NCI-H2107 (cell line): ENCODE results near the gene OR7C2.
"Not testable (repeated sequence)": the region's sequence is repeated elsewhere in the genome, so short reads cannot be mapped to it uniquely, and the experiment has no call there.

Experiments
- DNase-seq: peaks from one replicate; lab custom pipeline; 2025; lab: John Stamatoyannopoulos, UW

OR7C2 gene

GRCh38 chr19:14941189-14941588 lies at the start of gene OR7C2:
OR7C2 (plus strand) TSS chr19:14941489; CDS start chr19:14941489, 0 bp downstream.
- no peak for DNase-seq

- DNase-seq: no peak
These were observed 39.5 kb upstream of the OR7C2 start for GRCh38 chr19:14901675-14902260.

GRCh38 chr19:14906711-14907110 lies 34.6 kb upstream of the OR7C2 start:
- DNase-seq: no peak

- no peak for DNase-seq
These were observed 26.2 kb upstream of the OR7C2 start for GRCh38 chr19:14915116-14915515.

GRCh38 chr19:14916848-14917247 lies 24.4 kb upstream of the OR7C2 start:
- DNase-seq: no peak

GRCh38 chr19:14933506-14933905 lies 7.8 kb upstream of the OR7C2 start:
- DNase-seq: no peak

- no peak for DNase-seq
These were observed 1.0 kb upstream of the OR7C2 start for GRCh38 chr19:14940266-14940665.

- DNase-seq: no peak
These were observed 2.3 kb downstream of the OR7C2 start for GRCh38 chr19:14943601-14944000.

- no peak for DNase-seq
These were observed 3.2 kb downstream of the OR7C2 start for GRCh38 chr19:14944456-14944855.

- DNase-seq: not testable (repeated sequence)
These were observed 8.1 kb downstream of the OR7C2 start for GRCh38 chr19:14949413-14949812.

- no peak for DNase-seq
These were observed 8.6 kb downstream of the OR7C2 start for GRCh38 chr19:14949876-14950275.

GRCh38 chr19:14950421-14950820 lies 9.1 kb downstream of the OR7C2 start:
- no peak for DNase-seq

- no peak for DNase-seq
These were observed 11.5 kb downstream of the OR7C2 start for GRCh38 chr19:14952767-14953166.

GRCh38 chr19:14954071-14954655 lies 12.9 kb downstream of the OR7C2 start:
- no peak for DNase-seq

GRCh38 chr19:14957464-14957863 lies 16.2 kb downstream of the OR7C2 start:
- no peak for DNase-seq

- no peak for DNase-seq
These were observed 18.0 kb downstream of the OR7C2 start for GRCh38 chr19:14959263-14959662.

- DNase-seq: no peak
These were observed 20.8 kb downstream of the OR7C2 start for GRCh38 chr19:14961956-14962685.

GRCh38 chr19:14968247-14968646 lies 27.0 kb downstream of the OR7C2 start:
- DNase-seq: no peak

GRCh38 chr19:14971474-14971873 lies 30.2 kb downstream of the OR7C2 start:
- no peak for DNase-seq

- DNase-seq: no peak
These were observed 31.4 kb downstream of the OR7C2 start for GRCh38 chr19:14972676-14973075.

GRCh38 chr19:14974488-14974887 lies 33.2 kb downstream of the OR7C2 start:
- no peak for DNase-seq

- DNase-seq: no peak
These were observed 35.8 kb downstream of the OR7C2 start for GRCh38 chr19:14977128-14977527.

- no peak for DNase-seq
These were observed 37.0 kb downstream of the OR7C2 start for GRCh38 chr19:14978161-14978776.
